Progenitor cell of endocrine pancreas (in vitro differentiated cells): ENCODE measurements around the gene PRR15L. TPM values are rescaled to one million over a fixed set of nuclear protein-coding genes. Genes with fewer than 3 reads are reported as not detected.
A peak's percentile ranks its signal among the peaks of the same experiment; 100 is the strongest.

ENCODE experiments used
- DNase-seq: peaks from one replicate; pipeline ENCODE4 v3.0.0; 2021; ENCODE audit warnings: low spot score; ENCODE audit not compliant: unreplicated experiment
- H3K27ac Mint-ChIP-seq: 2 replicates; pipeline ENCODE4 v1.8.0; 2021; ENCODE audit warnings: mild to moderate bottlenecking, moderate library complexity, mixed read lengths
- H3K27me3 Mint-ChIP-seq: 2 replicates; pipeline ENCODE4 v1.8.0; 2021; ENCODE audit warnings: mixed read lengths
- H3K36me3 Mint-ChIP-seq: 2 replicates; pipeline ENCODE4 v1.8.0; 2022; ENCODE audit warnings: mixed read lengths; ENCODE audit not compliant: insufficient read depth
- H3K4me1 Mint-ChIP-seq: 2 replicates; pipeline ENCODE4 v1.8.0; 2021; ENCODE audit warnings: low read depth, mixed read lengths
- H3K4me3 Mint-ChIP-seq: 2 replicates; pipeline ENCODE4 v1.8.0; 2021; ENCODE audit warnings: low read depth, mild to moderate bottlenecking, moderate library complexity, mixed read lengths
- H3K9me3 Mint-ChIP-seq: 2 replicates; pipeline ENCODE4 v1.8.0; 2021; ENCODE audit warnings: low read depth, mixed read lengths
- CTCF ChIP-seq: fragments of 200-600 bp; sonication (generic); IDR thresholded peaks from one replicate; pipeline ENCODE4 v1.5.0; 2021; ENCODE audit warnings: antibody characterized with exemption, mild to moderate bottlenecking; ENCODE audit not compliant: unreplicated experiment
- long read RNA-seq: library from polyadenylated mRNA; unstranded; transcript quantifications from one replicate; pipeline ENCODE4 v2.0.0, GENCODE V29; 2020
- total RNA-seq: library from RNA; stranded (reverse); gene quantifications from 2 replicates; pipeline ENCODE4 v1.2.1, GENCODE V29; 2021

PRR15L gene
- total RNA-seq = 32.2 and 36.1 TPM in 2 replicates
- long read RNA-seq, transcript PRR15L-201 (2 exons, 1,519 nt) = major isoform, 144 of 177 reads
- long read RNA-seq, partial matches to known transcripts = 0 of 177 reads
- long read RNA-seq, other reads (novel, unspliced or antisense) = 33 of 177 reads

- peaks cover 4% of the 10 kb centered on the region for H3K36me3 Mint-ChIP-seq
These were observed at the start of gene PRR15L for GRCh38 chr17:47957591-47958490. Gene PRR15L, minus strand, starts transcription at chr17:47957883. Its CDS starts 4,649 bp downstream, at chr17:47953234.

GRCh38 chr17:48006936-48007709, 49.4 kb upstream of the PRR15L start:
- Mint-ChIP-seq H3K27ac (no peak overlapping the region), H3K4me3 (no peak overlapping the region), H3K4me1 (peaks cover 42% of the 10 kb centered on the region), H3K36me3 (no peaks in the 10 kb centered on the region), H3K9me3 (no peaks in the 10 kb centered on the region), H3K27me3 (peaks cover 10% of the 10 kb centered on the region)
- no peak for TF ChIP-seq CTCF
- DNase-seq = no peak

More at GRCh38 chr17:47957591-47958490, at the start of gene PRR15L:
- Mint-ChIP-seq H3K4me3 (peak within 1 kb of the TSS; percentile 80), H3K27me3 (no peaks in the 10 kb centered on the region), H3K27ac (peak within 1 kb of the TSS; percentile 97), H3K4me1 (peaks cover 55% of the 10 kb centered on the region), H3K9me3 (no peaks in the 10 kb centered on the region)
- peak; percentile 46 for DNase-seq
- no peak for TF ChIP-seq CTCF

GRCh38 chr17:48004983-48005382, 47.3 kb upstream of the PRR15L start:
- DNase-seq = no peak
- H3K4me3 Mint-ChIP-seq = no peak overlapping the region
- H3K36me3 Mint-ChIP-seq = no peaks in the 10 kb centered on the region
- no peak for TF ChIP-seq CTCF
- no peak overlapping the region for H3K27ac Mint-ChIP-seq
- H3K9me3 Mint-ChIP-seq = no peaks in the 10 kb centered on the region
- H3K27me3 Mint-ChIP-seq = peaks cover 6% of the 10 kb centered on the region
- peaks cover 39% of the 10 kb centered on the region for H3K4me1 Mint-ChIP-seq

- peak; percentile 31 for TF ChIP-seq CTCF
- no peaks in the 10 kb centered on the region for H3K9me3 Mint-ChIP-seq
- peaks cover 6% of the 10 kb centered on the region for H3K27me3 Mint-ChIP-seq
- H3K36me3 Mint-ChIP-seq = no peaks in the 10 kb centered on the region
- peaks cover 42% of the 10 kb centered on the region for H3K4me1 Mint-ChIP-seq
- no peak for DNase-seq
- H3K4me3 Mint-ChIP-seq = no peak overlapping the region
- H3K27ac Mint-ChIP-seq = peak overlapping the region; percentile 62
These were observed 45.9 kb upstream of the PRR15L start for GRCh38 chr17:48003417-48004151.
